NOMO-1 treated with dmso at 0.1 percent for 144 hours (cell line): Measurements from ENCODE around the gene GPC5.
"Not testable (repeated sequence)": the region's sequence is repeated elsewhere in the genome, so short reads cannot be mapped to it uniquely, and the experiment has no call there.

ENCODE experiments used
- DNase-seq: peaks from one replicate; lab custom pipeline; 2025; ENCODE audit not compliant: unreplicated experiment; lab: John Stamatoyannopoulos, UW

GPC5 gene

DNA sequence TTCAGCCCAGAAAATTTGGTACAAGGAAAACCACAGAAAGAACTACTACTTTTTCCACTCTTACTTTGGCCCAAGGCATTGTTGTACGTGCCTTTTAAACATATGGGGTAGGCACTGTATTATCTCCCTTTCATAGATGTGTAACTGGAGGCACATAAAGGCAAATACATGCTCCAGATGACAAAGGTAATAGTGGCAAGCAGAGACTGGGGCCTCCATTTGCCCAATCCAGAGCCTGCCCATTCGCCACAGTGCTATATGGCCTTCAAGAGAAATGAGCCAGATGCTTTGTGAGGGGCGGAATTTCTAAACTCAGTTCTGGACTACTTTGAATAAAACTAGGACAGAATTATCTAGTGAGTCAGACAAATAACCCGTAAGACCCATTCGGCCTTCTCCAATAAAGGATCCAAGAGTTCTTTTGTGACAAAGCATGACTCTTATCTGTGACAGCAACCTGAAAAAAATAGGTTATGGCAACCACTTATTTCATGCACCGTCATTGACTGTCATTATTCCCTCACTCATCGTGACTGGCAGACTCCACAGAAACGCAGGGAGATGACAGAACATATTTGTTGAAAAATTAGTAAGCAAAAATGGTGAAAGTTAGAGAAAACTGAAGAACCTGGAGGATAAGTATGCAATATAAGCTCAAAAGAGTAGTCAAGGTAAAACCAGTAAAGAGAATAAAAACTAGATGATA, 1116.2 kb downstream of the GPC5 start:
- DNase-seq = no peak

DNA sequence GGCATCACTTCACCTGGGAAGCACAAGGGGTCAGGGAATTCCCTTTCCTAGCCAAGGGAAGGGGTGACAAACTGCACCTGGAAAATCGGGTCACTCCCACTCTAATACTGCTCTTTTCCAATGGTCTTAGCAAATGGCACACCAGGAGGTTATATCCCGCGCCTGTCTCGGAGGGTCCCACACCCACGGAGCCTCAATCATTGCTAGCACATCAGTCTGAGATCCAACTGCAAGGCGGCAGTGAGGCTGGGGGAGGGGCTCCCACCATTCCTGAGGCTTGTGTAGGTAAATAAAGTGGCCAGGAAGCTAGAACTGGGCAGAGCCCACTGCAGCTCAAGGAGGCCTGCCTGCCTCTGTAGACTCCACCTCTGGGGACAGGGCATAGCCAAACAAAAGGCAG, 1118.5 kb downstream of the GPC5 start:
- DNase-seq = not testable (repeated sequence)

DNA sequence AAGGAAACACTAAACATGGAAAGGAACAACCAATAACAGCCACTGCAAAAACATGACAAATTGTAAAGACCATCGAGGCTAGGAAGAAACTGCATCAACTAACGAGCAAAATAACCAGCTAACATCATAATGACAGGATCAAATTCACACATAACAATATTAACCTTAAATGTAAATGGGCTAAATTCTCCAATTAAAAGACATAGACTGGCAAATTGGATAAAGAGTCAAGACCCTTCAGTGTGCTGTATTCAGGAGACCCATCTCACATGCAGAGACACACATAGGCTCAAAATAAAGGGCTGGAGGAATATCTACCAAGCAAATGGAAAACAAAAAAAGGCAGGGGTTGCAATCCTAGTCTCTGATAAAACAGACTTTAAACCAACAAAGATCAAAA, 1120.2 kb downstream of the GPC5 start:
- DNase-seq = not testable (repeated sequence)

DNA sequence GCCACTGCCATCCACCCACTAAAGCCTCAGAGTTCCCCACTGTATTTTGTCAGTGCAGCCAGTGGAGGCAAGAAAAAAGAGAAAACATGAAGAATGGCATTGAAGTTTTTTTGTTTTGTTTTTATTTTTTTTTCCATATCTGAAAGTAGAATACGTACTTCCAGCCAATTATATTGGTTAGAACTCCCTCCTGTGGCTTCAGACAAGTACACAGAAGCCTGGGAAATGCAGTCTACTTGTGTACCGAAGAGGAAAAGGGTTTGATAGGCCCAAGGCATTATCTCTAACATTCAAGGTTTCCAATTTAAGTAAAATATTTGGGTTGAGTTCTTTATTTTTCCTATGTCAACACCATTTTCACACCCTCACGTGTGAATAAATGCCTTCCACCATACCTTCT, 1131.9 kb downstream of the GPC5 start:
- no peak for DNase-seq

DNA sequence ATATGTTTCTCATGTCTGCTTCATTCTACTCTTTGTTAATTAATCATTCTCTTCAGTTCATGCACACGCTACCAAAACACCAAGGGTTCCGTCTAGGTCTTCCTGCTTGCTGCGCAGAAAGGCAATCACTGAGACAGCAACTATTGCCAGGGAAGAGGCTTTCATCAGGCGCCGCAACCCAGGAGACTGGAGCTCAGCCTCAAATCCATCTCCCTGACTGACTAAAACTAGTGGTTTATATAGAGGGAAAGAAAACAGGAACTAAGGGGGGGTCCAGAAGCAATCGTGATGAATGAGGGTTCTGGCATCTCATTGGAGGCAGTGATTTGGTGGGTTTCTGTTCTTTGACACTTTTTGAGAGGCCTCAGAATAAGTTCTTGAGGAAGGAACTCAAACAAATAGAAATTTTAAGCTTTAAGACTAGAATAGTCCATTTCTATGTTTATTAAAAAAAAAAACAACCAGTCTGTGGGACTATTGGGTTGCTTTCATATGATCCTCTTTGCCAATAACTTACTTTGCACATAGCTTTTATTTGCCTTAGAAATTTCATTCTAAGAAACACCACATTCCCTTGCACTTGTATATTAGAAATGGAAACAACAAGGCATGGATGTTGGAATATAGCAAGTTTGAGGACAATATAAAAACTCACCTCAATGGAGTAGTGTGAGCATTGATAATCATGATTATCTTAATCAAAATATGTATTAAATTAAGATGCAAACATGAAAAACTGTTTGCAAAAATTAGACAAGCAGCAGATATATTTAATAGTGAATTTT, 1137.0 kb downstream of the GPC5 start:
- no peak for DNase-seq

DNA sequence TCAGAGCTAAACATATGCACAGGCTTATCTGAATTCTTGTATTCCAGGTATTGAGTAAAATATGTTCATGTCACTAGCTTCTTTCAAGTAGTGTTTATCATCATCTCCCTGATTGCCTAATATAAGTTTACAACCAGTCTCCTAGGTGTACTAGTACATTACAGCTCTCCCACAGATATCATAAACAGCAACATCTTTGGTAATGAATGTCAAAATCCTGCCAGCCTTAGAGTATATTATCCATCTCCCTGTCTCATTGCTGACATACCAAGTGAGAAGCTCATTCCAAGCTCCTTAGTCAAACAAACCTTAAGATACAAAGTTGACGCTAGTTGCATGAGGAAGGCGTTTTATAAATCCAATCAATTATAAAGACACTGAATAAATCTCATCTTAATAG, 1139.0 kb downstream of the GPC5 start:
- no peak for DNase-seq

DNA sequence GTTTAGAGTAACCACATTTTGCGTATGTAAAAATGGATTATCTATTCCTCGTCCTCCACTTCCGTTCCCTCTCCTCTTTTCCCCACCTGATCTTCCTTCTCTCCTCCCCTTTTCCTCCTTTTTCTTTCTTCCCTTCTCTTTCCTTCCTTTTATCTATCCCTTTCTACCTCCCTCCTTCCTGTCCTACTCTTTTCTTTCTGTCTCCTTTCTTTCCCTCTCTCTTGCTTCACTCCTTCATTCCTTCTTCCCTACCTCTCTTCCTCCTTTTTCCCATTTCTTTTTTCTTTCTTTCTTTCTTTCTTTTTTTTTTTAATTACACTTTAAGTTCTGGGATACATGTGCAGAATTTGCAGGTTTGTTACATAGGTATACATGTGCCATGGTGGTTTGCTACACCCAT, 1139.7 kb downstream of the GPC5 start:
- no peak for DNase-seq

DNA sequence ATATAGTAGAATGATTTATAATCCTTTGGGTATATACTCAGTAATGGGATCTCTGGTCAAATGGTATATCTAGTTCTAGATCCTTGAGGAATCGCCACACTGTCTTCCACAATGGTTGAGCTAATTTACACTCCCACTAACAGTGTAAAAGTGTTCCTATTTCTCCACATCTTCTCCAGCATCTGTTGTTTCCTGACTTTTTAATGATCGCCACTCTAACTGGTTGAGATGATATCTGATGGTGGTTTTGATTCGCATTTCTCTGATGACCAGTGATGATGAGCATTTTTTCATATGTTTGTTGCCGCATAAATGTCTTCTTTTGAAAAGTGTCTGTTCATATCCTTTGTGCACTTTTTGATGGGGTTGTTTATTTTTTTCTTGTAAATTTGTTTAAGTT, 1140.7 kb downstream of the GPC5 start:
- DNase-seq = not testable (repeated sequence)

DNA sequence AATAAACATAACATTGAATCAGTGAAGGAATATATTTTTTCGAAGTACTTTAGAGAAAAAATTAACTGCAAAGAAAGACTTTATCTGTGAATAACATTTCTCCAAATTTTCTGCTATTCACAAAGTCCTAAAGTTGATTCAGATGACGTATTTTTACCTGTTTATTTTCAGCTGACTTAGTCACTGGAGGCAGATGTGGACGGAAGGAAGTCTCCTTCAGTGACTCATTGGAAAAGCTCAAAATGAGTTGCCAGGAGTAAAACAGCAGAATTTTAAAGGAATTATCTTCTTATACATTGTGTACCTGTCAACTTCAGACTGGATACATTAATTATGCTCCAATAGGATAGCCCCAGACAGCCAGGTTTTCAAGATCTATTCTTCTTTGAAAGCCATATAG, 1148.8 kb downstream of the GPC5 start:
- DNase-seq = no peak

DNA sequence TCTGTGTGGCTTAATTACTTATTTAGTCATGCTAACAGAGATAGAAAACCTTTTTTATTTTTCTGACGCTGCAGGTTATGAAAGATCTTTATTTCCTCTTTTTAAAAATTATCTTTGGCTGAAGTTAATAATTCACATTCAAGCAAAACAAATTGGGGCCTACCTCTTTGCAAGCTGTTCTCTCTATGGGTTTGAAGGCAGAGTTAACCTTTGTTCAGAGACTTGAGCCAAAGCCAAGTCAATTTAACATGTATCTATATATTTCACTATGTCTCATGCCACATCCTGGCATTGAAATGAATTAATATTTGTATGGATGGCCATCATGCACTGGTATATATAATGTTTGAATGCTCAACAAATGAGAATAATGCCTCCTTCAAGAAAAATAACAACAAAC, 1150.9 kb downstream of the GPC5 start:
- no peak for DNase-seq

DNA sequence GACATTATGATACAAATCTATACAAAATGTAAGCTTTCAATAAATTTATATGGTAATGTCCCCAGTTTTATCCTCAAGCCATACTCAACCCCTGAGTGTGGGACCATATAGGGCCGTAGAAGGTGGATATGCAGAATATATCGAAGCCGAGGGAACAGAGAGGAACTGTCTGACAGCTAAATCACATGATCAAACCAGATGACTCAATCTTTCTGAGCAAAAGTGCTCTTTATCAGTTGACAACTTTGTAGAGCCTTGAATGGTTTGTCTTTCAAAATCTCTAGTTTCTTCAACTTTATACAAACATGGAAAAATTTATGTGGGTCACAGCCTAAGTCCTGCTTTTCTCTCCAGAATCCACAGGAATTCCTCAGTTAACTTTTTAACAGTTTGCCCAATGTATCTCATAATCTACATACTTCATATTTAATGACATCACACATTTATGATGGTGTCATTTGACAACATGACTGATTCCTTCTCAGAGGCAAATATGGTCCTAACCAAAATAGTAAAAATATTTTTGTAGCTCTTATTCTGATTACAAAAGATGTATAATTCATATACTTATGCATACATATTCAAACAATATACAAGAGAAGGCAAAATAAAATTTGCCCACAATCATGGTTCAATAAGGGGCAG, 1155.2 kb downstream of the GPC5 start:
- no peak for DNase-seq

DNA sequence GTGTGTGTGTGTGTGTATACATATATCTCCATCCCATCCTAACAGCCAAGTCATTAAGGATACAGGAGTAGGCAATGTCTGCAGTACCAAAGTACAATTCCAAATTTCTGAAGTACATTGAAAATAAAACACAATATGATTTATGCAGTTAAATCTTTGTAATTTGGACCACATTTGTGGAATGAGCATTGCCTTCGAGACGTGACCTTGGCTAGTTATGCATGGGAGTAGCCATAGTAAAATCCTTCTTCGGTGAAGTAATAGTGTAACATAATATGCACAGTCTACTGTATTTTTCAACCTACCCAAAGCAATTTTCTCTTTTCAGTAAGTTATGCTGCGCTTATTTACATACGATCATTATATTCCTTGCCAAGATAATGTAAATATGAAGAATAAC, 1162.5 kb downstream of the GPC5 start:
- no peak for DNase-seq

DNA sequence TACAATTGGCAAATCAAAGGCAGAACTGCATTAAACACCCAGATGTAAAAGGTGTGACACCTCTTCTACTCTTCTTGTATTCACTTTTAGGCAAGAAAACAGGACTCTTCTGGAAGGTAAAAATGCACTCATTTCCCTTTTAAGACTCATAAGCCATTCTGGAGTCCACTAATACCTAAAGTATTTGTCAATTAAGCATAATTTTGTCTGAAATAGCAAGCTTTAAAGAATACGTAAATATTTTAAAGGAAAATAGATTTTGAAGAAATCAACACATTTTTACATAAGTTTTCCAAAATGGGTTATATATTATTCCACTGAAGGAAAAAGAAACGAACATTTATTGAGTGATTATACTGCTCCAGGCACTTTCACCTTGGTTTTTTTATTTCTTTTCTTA, 1166.5 kb downstream of the GPC5 start:
- no peak for DNase-seq

DNA sequence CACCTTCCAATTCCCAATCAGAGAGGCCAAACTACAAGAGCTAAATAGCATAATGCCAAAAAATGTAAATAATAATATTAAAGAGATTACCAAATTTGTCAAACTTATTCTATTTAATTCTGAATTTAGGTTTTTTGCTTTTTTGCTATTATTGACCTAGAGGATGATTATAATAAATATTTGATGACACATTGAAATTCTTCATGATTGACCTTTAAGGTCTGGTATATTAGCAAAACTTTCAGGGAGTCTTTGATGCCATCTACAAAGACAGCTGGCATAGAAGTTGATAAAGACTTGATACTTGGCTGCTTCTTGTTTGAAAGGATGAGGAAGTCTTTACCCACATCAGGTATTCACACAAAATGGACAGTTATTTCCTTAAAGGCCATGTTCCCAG, 1168.3 kb downstream of the GPC5 start:
- DNase-seq = no peak

DNA sequence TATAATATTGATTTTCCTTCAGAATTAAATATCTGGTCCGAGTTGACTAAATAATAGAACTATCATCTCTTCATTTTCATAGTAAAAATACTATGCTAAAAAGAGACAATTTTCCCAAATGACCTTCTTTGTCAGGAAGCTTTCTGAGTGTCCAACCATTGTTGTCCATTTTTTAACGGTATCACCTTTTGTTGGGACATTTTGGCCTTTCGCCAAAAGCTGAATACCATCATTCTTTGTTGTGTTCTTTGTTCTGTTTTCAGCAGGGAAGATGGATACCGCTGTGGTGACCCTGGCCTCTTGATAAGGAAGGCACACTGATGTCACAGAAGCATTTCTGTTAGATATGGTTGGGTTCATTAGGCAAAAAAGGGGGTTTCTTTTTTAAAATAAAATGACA, 1173.8 kb downstream of the GPC5 start:
- no peak for DNase-seq

DNA sequence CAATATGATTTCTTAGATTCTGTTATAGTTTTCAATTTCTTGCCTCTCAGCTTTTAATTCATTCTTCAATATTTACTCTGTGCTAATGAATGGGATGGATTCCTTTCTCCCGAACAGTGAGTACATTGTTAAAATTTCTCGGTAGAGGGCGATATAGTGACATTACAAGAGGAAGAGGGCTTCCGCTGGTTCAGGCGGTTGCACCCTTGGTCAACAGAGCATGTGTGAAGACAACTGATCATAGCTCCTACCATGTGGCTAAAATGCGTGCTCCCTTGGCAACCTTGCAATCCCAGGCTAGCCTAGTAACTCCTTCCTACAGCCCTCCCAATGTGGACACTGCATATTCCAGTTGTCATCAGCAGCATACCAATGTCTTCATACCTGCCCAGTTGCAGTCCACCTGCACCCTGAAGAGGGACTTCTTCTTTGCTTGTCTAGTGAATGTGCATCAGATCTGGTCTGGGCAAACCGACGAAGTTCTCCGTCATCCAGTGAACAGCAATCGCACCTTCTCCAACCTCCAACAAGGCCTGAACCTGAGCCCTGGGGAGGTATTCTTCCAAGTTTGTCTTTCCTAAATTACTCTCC, 1175.1 kb downstream of the GPC5 start:
- no peak for DNase-seq

DNA sequence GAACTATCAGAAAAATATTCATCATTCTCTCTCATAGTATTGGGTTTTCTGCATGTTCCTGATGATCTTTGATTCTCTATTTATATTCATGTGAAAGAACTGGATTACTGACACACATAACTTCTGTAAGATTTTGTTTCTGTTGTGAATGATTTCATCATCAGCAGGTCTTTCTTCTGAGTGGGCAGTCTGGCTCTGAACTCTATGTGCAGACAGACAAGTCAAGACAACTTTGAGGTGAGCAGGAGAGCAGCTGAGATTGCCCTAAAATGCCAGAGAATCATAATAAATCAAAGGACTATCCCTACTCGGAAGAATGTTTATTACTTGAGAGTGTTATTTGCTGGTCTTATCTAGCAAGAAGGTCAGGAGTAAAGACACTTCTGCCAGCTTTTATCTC, 1176.1 kb downstream of the GPC5 start:
- DNase-seq = no peak

DNA sequence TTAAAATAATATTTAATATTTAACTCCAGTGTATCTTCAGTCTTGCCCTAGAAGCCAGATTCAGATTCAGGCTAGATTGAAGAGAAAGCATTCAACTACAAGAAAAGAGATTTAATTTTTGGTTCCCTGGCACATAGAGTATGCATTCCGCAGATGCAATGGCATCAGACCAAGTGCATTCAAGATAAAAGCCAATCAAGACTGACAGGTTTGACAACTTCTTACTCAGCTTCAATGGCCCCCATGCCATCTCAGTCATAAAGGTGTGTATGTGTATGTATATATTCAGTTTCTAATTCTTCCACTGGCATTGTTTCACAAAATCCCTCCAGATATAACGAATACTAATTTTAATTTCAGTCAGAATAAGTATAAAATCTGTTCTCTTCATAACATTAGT, 1177.4 kb downstream of the GPC5 start:
- no peak for DNase-seq

DNA sequence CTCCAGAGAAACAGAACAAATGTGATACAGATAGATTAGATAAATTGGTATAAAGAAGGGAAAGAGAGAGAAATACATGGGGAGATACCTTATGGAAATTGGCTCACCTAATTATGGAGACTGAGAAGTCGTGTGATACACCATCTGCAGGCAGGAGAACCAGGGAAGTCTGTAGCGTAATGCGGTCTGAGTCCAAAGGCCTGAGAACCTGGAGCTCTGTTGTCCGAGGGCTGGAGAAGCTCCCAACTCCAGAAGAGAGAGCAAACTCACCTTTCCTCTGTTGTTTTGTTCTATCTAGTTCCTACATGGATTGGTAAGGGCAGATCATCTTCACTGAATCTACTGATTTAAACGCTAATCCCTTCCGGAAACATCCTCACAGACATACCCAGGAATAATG, 1179.9 kb downstream of the GPC5 start:
- DNase-seq = no peak

DNA sequence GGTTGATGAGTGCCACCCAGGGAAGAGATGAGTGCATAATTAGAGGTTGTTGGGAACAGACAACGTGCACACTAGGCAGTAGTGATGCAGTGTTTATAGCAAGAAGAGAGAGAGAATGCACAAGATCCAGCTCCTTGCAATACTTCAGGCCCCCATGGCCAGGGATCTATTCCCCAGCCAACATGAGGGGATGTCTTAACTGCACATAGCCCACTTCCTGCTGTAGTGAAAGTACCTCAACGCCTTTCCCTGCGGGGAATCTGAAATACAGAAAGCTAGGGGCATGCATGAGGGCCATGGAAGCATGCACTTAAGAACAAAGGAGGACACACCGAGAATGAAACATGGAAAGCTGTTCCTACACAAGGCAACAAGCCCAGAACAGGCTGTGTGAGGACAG, 1191.5 kb downstream of the GPC5 start:
- no peak for DNase-seq

DNA sequence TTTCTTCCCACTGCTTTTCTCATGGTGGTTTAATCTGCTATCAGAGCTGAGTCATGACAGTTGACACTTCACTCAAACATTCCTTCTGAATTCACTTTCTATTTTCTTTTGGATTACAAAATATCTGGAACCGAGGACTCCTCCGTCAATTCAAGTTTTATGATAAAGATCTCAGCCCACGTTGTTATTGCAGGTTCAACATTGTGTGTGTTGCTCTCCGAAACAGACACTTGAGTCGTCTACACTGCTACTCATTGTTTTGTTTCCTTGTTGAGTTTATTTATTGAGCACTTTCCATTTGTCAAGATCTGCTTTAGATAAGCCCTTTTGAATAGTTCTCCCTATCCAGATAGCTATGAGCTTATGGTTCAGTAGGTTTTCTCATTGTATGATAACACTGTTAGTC, 1192.1 kb downstream of the GPC5 start:
- no peak for DNase-seq

DNA sequence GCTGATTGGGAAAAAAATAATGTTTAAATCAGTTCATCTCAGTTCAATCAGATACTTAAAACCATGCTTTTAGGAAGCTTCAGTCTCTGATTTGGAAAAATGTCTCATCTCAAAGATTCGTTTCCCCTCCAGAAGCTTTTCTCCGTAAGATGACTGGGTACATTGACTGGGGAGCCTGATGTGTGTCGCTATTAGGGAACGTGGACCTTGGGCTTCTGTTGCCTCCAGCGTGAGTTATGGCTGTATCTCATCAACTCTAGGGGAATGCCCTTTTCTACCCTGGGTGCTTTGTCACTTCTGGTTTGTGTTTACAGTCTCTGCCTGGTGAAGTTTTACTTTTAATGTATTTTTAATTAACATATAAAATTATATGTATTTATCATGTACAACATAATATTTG, 1192.7 kb downstream of the GPC5 start:
- no peak for DNase-seq
